Measurements from ENCODE around the gene CCNG1.
"Not testable (repeated sequence)": the region's sequence is repeated elsewhere in the genome, so short reads cannot be mapped to it uniquely, and the experiment has no call there.

CCNG1 gene

GRCh38 chr5:163445345-163445744 lies 8.0 kb downstream of the CCNG1 start:
- no peak for DNase-seq

- no peak for DNase-seq
Observed at GRCh38 chr5:163447191-163447590, 9.8 kb downstream of the CCNG1 start.

GRCh38 chr5:163447875-163448274 lies 10.5 kb downstream of the CCNG1 start:
- no peak for DNase-seq

GRCh38 chr5:163448491-163448890 lies 11.1 kb downstream of the CCNG1 start:
- no peak for DNase-seq

- no peak for DNase-seq
Observed at GRCh38 chr5:163451489-163451888, 14.1 kb downstream of the CCNG1 start.

GRCh38 chr5:163453705-163454104 lies 16.3 kb downstream of the CCNG1 start:
- DNase-seq, result no peak

- not testable (repeated sequence) for DNase-seq
Observed at GRCh38 chr5:163455406-163455805, 18.0 kb downstream of the CCNG1 start.

- no peak for DNase-seq
Observed at GRCh38 chr5:163456029-163456589, 18.7 kb downstream of the CCNG1 start.

- DNase-seq, result no peak
Observed at GRCh38 chr5:163456840-163457239, 19.4 kb downstream of the CCNG1 start.

- no peak for DNase-seq
Observed at GRCh38 chr5:163458778-163459385, 21.5 kb downstream of the CCNG1 start.

GRCh38 chr5:163459462-163459818 lies 22.0 kb downstream of the CCNG1 start:
- no peak for DNase-seq

- peak; percentile 96 for DNase-seq
Observed at GRCh38 chr5:163459819-163460561, 22.6 kb downstream of the CCNG1 start, which contains the start of gene NUDCD2. NUDCD2 (minus strand) TSS chr5:163460102; CDS start chr5:163460050, 52 bp downstream.

- no peak for DNase-seq
Observed at GRCh38 chr5:163460562-163461171, 23.3 kb downstream of the CCNG1 start, which contains the start of gene HMMR. HMMR (plus strand) TSS chr5:163460632; CDS start chr5:163460693, 61 bp downstream.

GRCh38 chr5:163463063-163463435 lies 25.7 kb downstream of the CCNG1 start:
- no peak for DNase-seq

GRCh38 chr5:163467682-163468081 lies 30.3 kb downstream of the CCNG1 start:
- DNase-seq, result no peak

GRCh38 chr5:163473635-163474243 lies 36.3 kb downstream of the CCNG1 start:
- DNase-seq, result no peak

- DNase-seq, result no peak
Observed at GRCh38 chr5:163475411-163475810, 38.0 kb downstream of the CCNG1 start.

GRCh38 chr5:163478126-163478981 lies 41.0 kb downstream of the CCNG1 start:
- no peak for DNase-seq

GRCh38 chr5:163478982-163479271 lies 41.5 kb downstream of the CCNG1 start:
- no peak for DNase-seq

GRCh38 chr5:163489055-163489744 lies 51.8 kb downstream of the CCNG1 start:
- DNase-seq, result no peak

GRCh38 chr5:163489745-163490075 lies 52.3 kb downstream of the CCNG1 start:
- DNase-seq, result no peak
